GM10847 (cell line): ENCODE measurements around the gene SRMS.

Source experiments
- POLR2A ChIP-seq: IDR thresholded peaks from 2 replicates; pipeline ENCODE4 v1.6.1; 2011; ENCODE audit not compliant: insufficient read length; ENCODE audit errors: extremely low read depth

The SRMS gene

GRCh38 chr20:63491635-63492230 lies 55.8 kb downstream of the SRMS start:
- no peak for TF ChIP-seq POLR2A

- TF ChIP-seq POLR2A: no peak
Measured at GRCh38 chr20:63491078-63491477, 56.5 kb downstream of the SRMS start.
